Subcutaneous abdominal adipose tissue (tissue), 5 donors: ENCODE results near the gene CARD16.
A peak's percentile ranks its signal among the peaks of the same experiment; 100 is the strongest.

Experiments used
- H3K27ac ChIP-seq: one replicate; pipeline ENCODE4 v1.7.0; 2013; ENCODE audit warnings: low read depth, mild to moderate bottlenecking, inconsistent platforms, low read length, moderate library complexity
- H3K27me3 ChIP-seq, 5 donors: one replicate each; pipeline ENCODE4 v1.7.0; 2013; ENCODE audit warnings: low read length in 5 of 5, inconsistent platforms in 1 of 5; ENCODE audit not compliant: control insufficient read depth in 5 of 5, insufficient read depth in 4 of 5
- H3K36me3 ChIP-seq, 5 donors: one replicate each; pipeline ENCODE4 v1.7.0; 2013; ENCODE audit warnings: low read length in 5 of 5; ENCODE audit not compliant: control insufficient read depth in 5 of 5, insufficient read depth in 5 of 5
- H3K4me1 ChIP-seq, 5 donors: one replicate each; pipeline ENCODE4 v1.7.0; 2013; ENCODE audit warnings: low read length in 5 of 5, mild to moderate bottlenecking in 3 of 5, moderate library complexity in 1 of 5; ENCODE audit not compliant: control insufficient read depth in 5 of 5, insufficient read depth in 5 of 5
- H3K4me3 ChIP-seq, 5 donors: one replicate each; pipeline ENCODE4 v1.7.0; 2013; ENCODE audit warnings: low read length in 5 of 5, low read depth in 1 of 5
- H3K9ac ChIP-seq, 5 donors: one replicate each; pipeline ENCODE4 v1.7.0; 2013; ENCODE audit warnings: low read length in 5 of 5, mild to moderate bottlenecking in 4 of 5, moderate library complexity in 3 of 5
- H3K9me3 ChIP-seq, 5 donors: one replicate each; pipeline ENCODE4 v1.7.0; 2013; ENCODE audit warnings: low read length in 5 of 5; ENCODE audit not compliant: control insufficient read depth in 5 of 5
- donor health status: healthy.
- donor health status: healthy.
- donor health status: healthy.
- donor health status: healthy.
- donor health status: healthy.

Gene CARD16

DNA sequence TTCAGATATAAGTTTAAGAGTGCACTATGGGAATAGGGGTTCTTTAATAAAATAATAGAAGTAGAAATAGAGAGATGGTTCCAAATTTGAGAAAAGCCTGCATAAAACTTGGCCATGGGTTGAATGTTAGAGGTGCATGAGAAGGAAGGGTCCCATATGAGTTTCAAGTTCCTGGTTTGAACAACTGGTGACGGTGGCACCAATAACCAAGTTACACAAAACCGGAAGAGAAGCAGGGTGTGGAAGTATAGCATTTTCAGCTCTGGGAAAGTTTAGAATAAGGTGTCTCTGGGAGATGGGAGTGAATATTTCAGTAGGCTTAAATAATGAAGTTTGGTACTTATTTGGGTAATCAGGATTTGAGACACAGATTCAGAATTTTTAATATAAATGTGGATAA lies 12.6 kb downstream of the CARD16 start:
- no peak overlapping the region for H3K9ac ChIP-seq
- H3K4me3 ChIP-seq = peak overlapping the region in 2 of 5 donors; percentile 17 to 56
- H3K27ac ChIP-seq = no peak overlapping the region

DNA sequence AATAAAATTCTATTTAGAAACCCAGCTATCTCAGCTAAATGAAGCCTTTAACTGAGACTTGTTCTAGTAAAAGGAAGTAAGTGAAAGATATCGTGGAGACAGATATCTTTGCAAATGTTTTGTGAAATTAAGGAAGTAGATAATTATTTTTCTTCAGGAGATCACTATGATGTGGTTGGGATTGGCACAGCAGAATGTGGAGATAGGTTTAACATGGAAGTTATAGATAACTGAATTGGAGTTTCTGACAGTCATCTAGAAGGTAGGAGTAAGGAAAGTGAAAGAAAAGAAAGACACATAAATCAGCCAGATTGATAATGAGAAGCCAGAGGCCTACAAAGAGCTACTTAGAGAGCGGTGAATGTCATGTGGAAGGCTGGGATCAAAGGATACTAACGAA lies 17.5 kb downstream of the CARD16 start:
- peaks cover 36 to 46% (median 44%) of the 10 kb centered on the region in 5 donors for H3K36me3 ChIP-seq
- H3K4me1 ChIP-seq = peaks cover 0 to 6% (median 0%) of the 10 kb centered on the region in 5 donors
- H3K9ac ChIP-seq = no peak overlapping the region
- H3K4me3 ChIP-seq = no peak overlapping the region
- H3K27ac ChIP-seq = no peak overlapping the region
- H3K27me3 ChIP-seq = no peaks in the 10 kb centered on the region
- H3K9me3 ChIP-seq = no peaks in the 10 kb centered on the region

More for the DNA sequence above, 12.6 kb downstream of the CARD16 start:
- H3K9me3 ChIP-seq = peaks cover 0 to 7% (median 0%) of the 10 kb centered on the region in 5 donors
- peaks cover 25 to 32% (median 27%) of the 10 kb centered on the region in 5 donors for H3K36me3 ChIP-seq
- peaks cover 2 to 37% (median 25%) of the 10 kb centered on the region in 5 donors for H3K4me1 ChIP-seq
- H3K27me3 ChIP-seq = no peaks in the 10 kb centered on the region

DNA sequence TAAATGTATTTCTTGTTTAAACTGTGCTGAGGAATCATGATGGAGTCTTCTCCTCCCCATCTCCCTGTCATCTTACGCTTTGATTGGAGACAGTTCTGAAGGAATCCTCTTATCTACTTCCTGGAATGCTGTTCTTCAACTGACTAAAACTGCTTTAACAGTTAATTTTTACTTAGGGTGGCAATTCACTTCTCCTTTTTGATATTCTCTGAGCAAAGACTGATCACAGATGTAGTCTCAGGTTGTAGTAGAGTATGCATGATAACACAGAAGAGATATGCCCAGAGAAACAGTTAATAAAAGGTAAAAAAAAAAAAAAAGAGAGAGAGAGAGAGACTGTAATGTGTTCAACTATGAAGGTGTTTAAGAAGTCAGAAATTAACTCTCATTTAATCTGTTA lies 20.7 kb downstream of the CARD16 start:
- H3K9me3 ChIP-seq = no peaks in the 10 kb centered on the region
- peaks cover 0 to 3% (median 0%) of the 10 kb centered on the region in 5 donors for H3K4me1 ChIP-seq
- H3K36me3 ChIP-seq = peaks cover 21 to 32% (median 27%) of the 10 kb centered on the region in 5 donors
- H3K9ac ChIP-seq = no peak overlapping the region
- H3K27me3 ChIP-seq = no peaks in the 10 kb centered on the region
- H3K4me3 ChIP-seq = no peak overlapping the region
- no peak overlapping the region for H3K27ac ChIP-seq

DNA sequence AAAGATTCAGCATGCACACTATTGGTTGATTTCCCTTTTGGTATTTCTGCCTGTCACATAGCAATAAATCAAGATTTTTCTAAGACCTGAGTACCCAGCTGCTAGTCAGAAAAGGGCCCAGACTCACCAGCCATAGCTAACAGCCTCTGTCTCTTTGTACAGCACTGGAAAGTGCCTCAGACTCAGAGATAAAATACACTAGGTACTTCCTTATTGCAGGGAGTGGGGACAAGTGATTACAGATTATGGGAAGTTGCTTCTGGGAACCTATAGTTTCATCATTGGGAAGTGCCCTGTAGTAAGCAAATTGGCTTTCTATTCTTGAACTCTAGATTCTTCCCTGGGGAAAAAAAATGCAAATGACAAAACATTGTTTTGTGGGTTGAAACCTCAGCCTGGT lies 22.1 kb downstream of the CARD16 start, which contains the start of gene CASP5:
CASP5 (minus strand) TSS at position 166 of the 400 bp plus-strand sequence; CDS start at position 134, 32 bp downstream.
- no peaks in the 10 kb centered on the region for H3K27me3 ChIP-seq
- peaks cover 0 to 3% (median 0%) of the 10 kb centered on the region in 5 donors for H3K4me1 ChIP-seq
- no peak within 1 kb of the TSS for H3K9ac ChIP-seq
- H3K4me3 ChIP-seq = no peak within 1 kb of the TSS
- peaks cover 11 to 21% (median 18%) of the 10 kb centered on the region in 5 donors for H3K36me3 ChIP-seq
- no peaks in the 10 kb centered on the region for H3K9me3 ChIP-seq
- H3K27ac ChIP-seq = no peak within 1 kb of the TSS

DNA sequence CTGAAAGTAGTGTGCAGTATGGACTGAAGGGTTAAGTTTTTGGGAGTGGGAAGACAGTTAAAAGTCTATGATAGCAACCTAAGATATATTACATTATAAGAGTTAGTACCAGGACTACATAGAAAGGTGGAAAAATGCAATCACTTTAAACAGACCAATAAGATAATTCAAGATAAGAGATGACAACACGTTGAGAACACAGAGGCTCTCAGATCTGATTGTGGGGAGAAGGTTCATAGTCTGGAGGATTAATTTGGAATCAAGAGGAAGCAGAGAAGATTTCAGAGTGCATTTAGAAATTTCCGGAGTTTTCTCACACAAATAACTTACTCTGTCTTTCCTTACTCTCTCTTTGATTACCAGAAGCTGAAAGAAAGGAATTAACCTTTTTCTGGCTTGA lies 22.6 kb downstream of the CARD16 start:
- H3K4me3 ChIP-seq = no peak overlapping the region
- H3K27ac ChIP-seq = no peak overlapping the region
- peaks cover 11 to 17% (median 15%) of the 10 kb centered on the region in 5 donors for H3K36me3 ChIP-seq

DNA sequence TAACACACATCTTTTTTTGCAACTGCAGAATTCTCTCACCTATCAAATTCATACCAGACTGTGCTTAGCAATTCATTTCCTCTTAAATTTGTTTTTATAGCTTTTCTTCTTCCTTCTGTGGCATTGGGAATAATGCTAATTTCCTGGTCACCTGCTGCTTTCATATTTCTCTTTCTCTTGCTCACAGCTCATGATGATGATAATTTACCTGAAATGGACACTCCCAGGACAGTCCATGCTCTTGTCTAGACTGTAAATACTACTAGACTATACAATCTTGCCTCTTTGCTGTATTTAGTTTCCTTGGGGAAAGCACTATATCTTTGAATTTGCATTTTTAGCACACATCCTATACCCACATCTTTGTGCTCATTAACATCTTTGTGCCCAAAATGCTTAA lies 37.7 kb downstream of the CARD16 start:
- no peaks in the 10 kb centered on the region for H3K27me3 ChIP-seq
- H3K4me3 ChIP-seq = no peak overlapping the region
- no peak overlapping the region for H3K27ac ChIP-seq

More for the DNA sequence above, 22.6 kb downstream of the CARD16 start:
- Histone ChIP-seq H3K9me3 (no peaks in the 10 kb centered on the region), H3K27me3 (no peaks in the 10 kb centered on the region), H3K9ac (no peak overlapping the region), H3K4me1 (peaks cover 0 to 3% (median 0%) of the 10 kb centered on the region in 5 donors)

DNA sequence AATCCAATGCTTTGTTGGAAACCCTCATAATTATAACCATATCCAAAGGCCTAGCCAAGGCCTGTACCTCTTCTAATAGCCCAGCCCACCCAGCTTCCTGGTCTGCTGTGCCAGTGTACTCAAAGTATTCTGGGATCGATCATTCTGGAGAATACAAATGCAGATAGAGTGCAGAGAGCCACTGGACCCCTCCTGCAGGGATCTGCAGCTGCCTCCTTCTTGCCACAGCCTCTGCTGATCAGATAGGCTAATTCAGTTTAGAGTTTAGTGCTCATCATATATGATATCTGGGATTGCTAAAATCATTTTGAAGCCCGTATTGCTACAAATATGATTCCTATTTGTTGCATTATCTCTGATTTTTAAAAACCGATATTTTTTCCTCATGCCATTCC lies 39.7 kb downstream of the CARD16 start:
- Histone ChIP-seq H3K9ac (no peak overlapping the region), H3K27ac (no peak overlapping the region), H3K4me3 (no peak overlapping the region), H3K36me3 (no peaks in the 10 kb centered on the region), H3K27me3 (no peaks in the 10 kb centered on the region), H3K4me1 (peaks cover 0 to 4% (median 0%) of the 10 kb centered on the region in 5 donors), H3K9me3 (no peaks in the 10 kb centered on the region)

More for the DNA sequence above, 37.7 kb downstream of the CARD16 start:
- Histone ChIP-seq H3K36me3 (no peaks in the 10 kb centered on the region), H3K9me3 (no peaks in the 10 kb centered on the region), H3K4me1 (no peaks in the 10 kb centered on the region), H3K9ac (no peak overlapping the region)

DNA sequence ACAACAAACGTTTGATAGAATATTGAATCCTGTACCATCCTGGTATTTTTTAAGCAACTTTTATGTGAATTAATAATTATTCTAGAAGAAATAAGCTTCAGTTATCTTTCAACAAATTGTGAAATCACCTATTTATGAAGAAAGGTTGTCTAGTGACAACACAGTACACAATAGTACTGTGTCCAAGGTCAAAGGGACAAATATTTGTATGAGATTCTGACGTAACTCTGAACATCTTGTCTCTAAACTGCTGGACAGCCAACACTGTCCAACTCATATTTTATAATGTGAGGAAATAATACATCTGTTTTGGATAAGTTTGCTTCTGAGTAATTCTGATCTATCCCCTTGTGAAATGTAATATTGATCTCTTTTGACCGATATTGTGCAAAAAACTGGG lies 41.1 kb downstream of the CARD16 start:
- peaks cover 0 to 4% (median 0%) of the 10 kb centered on the region in 5 donors for H3K4me1 ChIP-seq
- H3K9me3 ChIP-seq = no peaks in the 10 kb centered on the region
- H3K9ac ChIP-seq = no peak overlapping the region
- no peak overlapping the region for H3K27ac ChIP-seq
- H3K4me3 ChIP-seq = no peak overlapping the region
- no peaks in the 10 kb centered on the region for H3K36me3 ChIP-seq
- no peaks in the 10 kb centered on the region for H3K27me3 ChIP-seq

DNA sequence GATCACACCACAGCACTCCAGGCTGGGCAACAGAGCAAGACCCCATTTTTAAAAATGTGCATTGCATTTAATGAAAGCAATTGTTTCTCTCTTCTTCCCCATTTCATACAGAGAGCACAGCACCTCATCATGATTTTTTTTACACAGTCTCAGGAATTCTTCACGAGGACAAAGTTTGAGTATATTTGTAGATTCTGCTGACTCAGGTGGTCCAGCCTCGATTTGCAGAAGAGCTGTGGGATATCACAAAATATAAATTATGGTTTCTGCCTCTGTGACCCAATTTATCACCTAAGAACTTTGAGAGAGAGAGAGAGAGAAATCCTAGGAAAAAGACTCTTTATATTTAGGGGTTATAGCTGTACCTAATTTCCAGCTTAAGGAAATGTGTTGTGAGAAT lies 42.0 kb downstream of the CARD16 start:
- Histone ChIP-seq H3K27me3 (no peaks in the 10 kb centered on the region), H3K4me1 (peaks cover 0 to 4% (median 0%) of the 10 kb centered on the region in 5 donors), H3K27ac (no peak overlapping the region), H3K36me3 (no peaks in the 10 kb centered on the region), H3K4me3 (no peak overlapping the region), H3K9ac (no peak overlapping the region), H3K9me3 (no peaks in the 10 kb centered on the region)

DNA sequence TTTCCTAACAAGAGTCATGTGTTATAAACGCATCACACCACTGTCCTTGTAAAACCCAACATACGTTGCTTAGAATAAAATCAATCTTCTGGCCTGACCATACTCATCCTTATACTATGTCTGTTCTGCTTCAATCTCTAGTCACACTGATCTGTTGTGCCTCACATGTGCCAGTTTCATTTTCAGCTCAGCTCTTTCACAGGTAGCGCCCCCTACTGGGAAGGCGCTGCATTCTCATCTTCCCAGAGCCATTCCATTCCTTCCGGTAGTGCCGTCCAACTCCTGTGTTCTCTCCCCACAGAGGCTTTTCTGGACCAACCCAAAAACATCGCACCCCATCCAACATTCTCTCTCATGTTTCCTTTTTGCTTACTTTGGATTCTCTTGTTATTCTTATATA lies 44.3 kb downstream of the CARD16 start:
- Histone ChIP-seq H3K9me3 (no peaks in the 10 kb centered on the region), H3K27ac (no peak overlapping the region), H3K4me1 (peaks cover 0 to 4% (median 0%) of the 10 kb centered on the region in 5 donors), H3K4me3 (no peak overlapping the region), H3K36me3 (no peaks in the 10 kb centered on the region), H3K9ac (no peak overlapping the region), H3K27me3 (no peaks in the 10 kb centered on the region)
